DOHH2 (cell line): ENCODE data around the gene IL1RL2.

ENCODE experiments used
- H3F3A ChIP-seq: fragments of 200-600 bp; sonication (generic), shearing (Covaris generic); 2 replicates; pipeline ENCODE4 v1.6.0; 2016; ENCODE audit warnings: antibody characterized with exemption, mild to moderate bottlenecking; ENCODE audit not compliant: control insufficient read depth, insufficient read depth
- H3K27ac ChIP-seq: fragments of 200-600 bp; sonication (generic); 2 replicates; pipeline ENCODE4 v1.5.1; 2014; ENCODE audit warnings: low read depth, mild to moderate bottlenecking, low read length, moderate library complexity
- H3K27me3 ChIP-seq: fragments of 200-600 bp; sonication (generic); 2 replicates; pipeline ENCODE4 v1.6.1; 2014; ENCODE audit warnings: mild to moderate bottlenecking, low read length, mixed read lengths; ENCODE audit not compliant: control insufficient read depth
- H3K36me3 ChIP-seq: fragments of 200-600 bp; sonication (generic); 2 replicates; pipeline ENCODE4 v1.6.1; 2014; ENCODE audit warnings: mild to moderate bottlenecking, low read length, moderate library complexity, mixed read lengths; ENCODE audit not compliant: control insufficient read depth
- H3K4me1 ChIP-seq: fragments of 200-600 bp; sonication (generic); 2 replicates; pipeline ENCODE4 v1.6.1; 2014; ENCODE audit warnings: mild to moderate bottlenecking, low read length, mixed read lengths; ENCODE audit not compliant: control insufficient read depth
- H3K4me2 ChIP-seq: fragments of 200-600 bp; sonication (generic); 2 replicates; pipeline ENCODE4 v1.6.0; 2014; ENCODE audit warnings: mild to moderate bottlenecking, low read length, moderate library complexity
- H3K4me3 ChIP-seq: fragments of 200-600 bp; sonication (generic); 2 replicates; pipeline ENCODE4 v1.5.1; 2014; ENCODE audit warnings: mild to moderate bottlenecking, low read length, mixed read lengths
- H3K79me2 ChIP-seq: fragments of 200-600 bp; sonication (generic); 2 replicates; pipeline ENCODE4 v1.6.1; 2014; ENCODE audit warnings: mild to moderate bottlenecking, low read length, mixed read lengths; ENCODE audit not compliant: control insufficient read depth
- H3K9me2 ChIP-seq: fragments of 200-600 bp; sonication (generic); replicated peaks from 2 replicates; pipeline ENCODE4 v1.6.1; 2014; ENCODE audit warnings: mild to moderate bottlenecking, low read length, mixed read lengths; ENCODE audit not compliant: control insufficient read depth
- H3K9me3 ChIP-seq: fragments of 200-600 bp; sonication (generic); 2 replicates; pipeline ENCODE4 v1.6.1; 2014; ENCODE audit warnings: antibody characterized with exemption, low read length, mixed read lengths; ENCODE audit not compliant: control insufficient read depth, insufficient read depth
- H4K20me1 ChIP-seq: fragments of 200-600 bp; sonication (generic); 2 replicates; pipeline ENCODE4 v1.6.0; 2014; ENCODE audit warnings: low read depth, mild to moderate bottlenecking, antibody characterized with exemption, low read length, moderate library complexity; ENCODE audit not compliant: control insufficient read depth, insufficient read depth
- CTCF ChIP-seq: fragments of 200-600 bp; sonication (generic); IDR thresholded peaks from one replicate; pipeline ENCODE4 v1.5.1; 2014; ENCODE audit warnings: antibody characterized with exemption, mild to moderate bottlenecking, low read depth, low read length; ENCODE audit not compliant: poor library complexity, severe bottlenecking
- EZH2phosphoT487 ChIP-seq: fragments of 200-600 bp; sonication (generic); IDR thresholded peaks from 2 replicates; pipeline ENCODE4 v1.6.1; 2017; ENCODE audit warnings: borderline replicate concordance, mild to moderate bottlenecking, antibody characterized with exemption, low read length, moderate library complexity, mixed read lengths

Gene IL1RL2

GRCh38 chr2:102286041-102286440, 99.2 kb downstream of the IL1RL2 start:
- H4K20me1 ChIP-seq, result no peaks in the 10 kb centered on the region
- no peak overlapping the region for H3K4me2 ChIP-seq
- H3F3A ChIP-seq, result no peaks in the 10 kb centered on the region
- no peaks in the 10 kb centered on the region for H3K79me2 ChIP-seq
- TF ChIP-seq CTCF, result no peak
- no peak for TF ChIP-seq EZH2phosphoT487
- no peak overlapping the region for H3K4me3 ChIP-seq
- no peaks in the 10 kb centered on the region for H3K4me1 ChIP-seq
- H3K36me3 ChIP-seq, result no peaks in the 10 kb centered on the region
- H3K27me3 ChIP-seq, result no peaks in the 10 kb centered on the region
- H3K9me3 ChIP-seq, result no peaks in the 10 kb centered on the region
- no peaks in the 10 kb centered on the region for H3K9me2 ChIP-seq
- H3K27ac ChIP-seq, result no peak overlapping the region

- H3K9me3 ChIP-seq, result no peaks in the 10 kb centered on the region
- no peaks in the 10 kb centered on the region for H3F3A ChIP-seq
- no peak overlapping the region for H3K4me2 ChIP-seq
- H3K4me3 ChIP-seq, result no peak overlapping the region
- no peaks in the 10 kb centered on the region for H3K4me1 ChIP-seq
- H3K27me3 ChIP-seq, result no peaks in the 10 kb centered on the region
- no peaks in the 10 kb centered on the region for H3K9me2 ChIP-seq
- no peak for TF ChIP-seq CTCF
- no peak for TF ChIP-seq EZH2phosphoT487
- H4K20me1 ChIP-seq, result no peaks in the 10 kb centered on the region
- no peaks in the 10 kb centered on the region for H3K36me3 ChIP-seq
- H3K79me2 ChIP-seq, result no peaks in the 10 kb centered on the region
- H3K27ac ChIP-seq, result no peak overlapping the region
Observed at GRCh38 chr2:102289129-102289528, 102.3 kb downstream of the IL1RL2 start.
